Measurements from ENCODE around the gene PROSER3.

DNA sequence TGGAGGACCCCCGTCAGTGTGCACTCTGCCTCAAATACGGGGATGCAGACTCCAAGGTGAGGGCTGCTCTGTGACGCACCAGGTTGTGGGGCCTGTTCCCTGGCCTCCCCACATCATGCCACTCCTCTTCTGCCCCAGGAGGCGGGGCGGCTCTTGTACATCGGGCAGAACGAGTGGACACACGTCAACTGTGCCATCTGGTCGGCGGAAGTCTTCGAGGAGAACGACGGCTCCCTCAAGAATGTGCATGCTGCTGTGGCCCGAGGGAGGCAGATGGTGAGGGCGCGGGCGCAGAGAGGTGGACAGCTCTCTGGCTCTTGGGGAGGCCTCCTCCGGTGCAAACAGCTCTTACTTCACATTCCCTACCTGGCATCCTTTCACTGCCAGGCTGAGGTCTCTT is 29.0 kb upstream of the PROSER3 start:
- TF ChIP-seq ZNF24 (IDR thresholded peaks at IDR 0.05) (no peak), MYC (CRISPR knock-in tag; IDR thresholded peaks at IDR 0.05; ENCODE audit: borderline replicate concordance) (no peak), NFE2L2 (IDR thresholded peaks at IDR 0.05; ENCODE audit: low read length) (no peak), ELF1 (CRISPR knock-in tag; IDR thresholded peaks at IDR 0.05) (no peak), SETDB1 (CRISPR knock-in tag; IDR thresholded peaks at IDR 0.05; ENCODE audit: borderline replicate concordance) (no peak), ZNF318 (CRISPR knock-in tag; IDR thresholded peaks at IDR 0.05) (no peak), HOXA7 (CRISPR knock-in tag; IDR thresholded peaks at IDR 0.05) (no peak), CTCF (CRISPR knock-in tag; IDR thresholded peaks at IDR 0.05) (no peak)
- TF ChIP-seq, protein P1, sequence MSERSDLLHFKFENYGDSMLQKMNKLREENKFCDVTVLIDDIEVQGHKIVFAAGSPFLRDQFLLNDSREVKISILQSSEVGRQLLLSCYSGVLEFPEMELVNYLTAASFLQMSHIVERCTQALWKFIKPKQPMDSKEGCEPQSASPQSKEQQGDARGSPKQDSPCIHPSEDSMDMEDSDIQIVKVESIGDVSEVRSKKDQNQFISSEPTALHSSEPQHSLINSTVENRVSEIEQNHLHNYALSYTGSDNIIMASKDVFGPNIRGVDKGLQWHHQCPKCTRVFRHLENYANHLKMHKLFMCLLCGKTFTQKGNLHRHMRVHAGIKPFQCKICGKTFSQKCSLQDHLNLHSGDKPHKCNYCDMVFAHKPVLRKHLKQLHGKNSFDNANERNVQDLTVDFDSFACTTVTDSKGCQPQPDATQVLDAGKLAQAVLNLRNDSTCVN (CRISPR knock-in tag; IDR thresholded peaks at IDR 0.05; ENCODE audit: borderline replicate concordance): no peak
- TF ChIP-seq, protein P2, sequence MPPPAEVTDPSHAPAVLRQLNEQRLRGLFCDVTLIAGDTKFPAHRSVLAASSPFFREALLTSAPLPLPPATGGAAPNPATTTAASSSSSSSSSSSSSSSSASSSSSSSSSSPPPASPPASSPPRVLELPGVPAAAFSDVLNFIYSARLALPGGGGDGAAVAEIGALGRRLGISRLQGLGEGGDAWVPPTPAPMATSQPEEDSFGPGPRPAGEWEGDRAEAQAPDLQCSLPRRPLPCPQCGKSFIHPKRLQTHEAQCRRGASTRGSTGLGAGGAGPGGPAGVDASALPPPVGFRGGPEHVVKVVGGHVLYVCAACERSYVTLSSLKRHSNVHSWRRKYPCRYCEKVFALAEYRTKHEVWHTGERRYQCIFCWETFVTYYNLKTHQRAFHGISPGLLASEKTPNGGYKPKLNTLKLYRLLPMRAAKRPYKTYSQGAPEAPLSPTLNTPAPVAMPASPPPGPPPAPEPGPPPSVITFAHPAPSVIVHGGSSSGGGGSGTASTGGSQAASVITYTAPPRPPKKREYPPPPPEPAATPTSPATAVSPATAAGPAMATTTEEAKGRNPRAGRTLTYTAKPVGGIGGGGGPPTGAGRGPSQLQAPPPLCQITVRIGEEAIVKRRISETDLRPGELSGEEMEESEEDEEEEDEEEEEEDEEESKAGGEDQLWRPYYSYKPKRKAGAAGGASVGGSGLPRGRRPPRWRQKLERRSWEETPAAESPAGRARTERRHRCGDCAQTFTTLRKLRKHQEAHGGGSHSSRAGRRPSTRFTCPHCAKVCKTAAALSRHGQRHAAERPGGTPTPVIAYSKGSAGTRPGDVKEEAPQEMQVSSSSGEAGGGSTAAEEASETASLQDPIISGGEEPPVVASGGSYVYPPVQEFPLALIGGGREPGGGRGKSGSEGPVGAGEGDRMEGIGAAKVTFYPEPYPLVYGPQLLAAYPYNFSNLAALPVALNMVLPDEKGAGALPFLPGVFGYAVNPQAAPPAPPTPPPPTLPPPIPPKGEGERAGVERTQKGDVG (CRISPR knock-in tag; IDR thresholded peaks at IDR 0.05; ENCODE audit: borderline replicate concordance): no peak
- TF ChIP-seq, protein P3, sequence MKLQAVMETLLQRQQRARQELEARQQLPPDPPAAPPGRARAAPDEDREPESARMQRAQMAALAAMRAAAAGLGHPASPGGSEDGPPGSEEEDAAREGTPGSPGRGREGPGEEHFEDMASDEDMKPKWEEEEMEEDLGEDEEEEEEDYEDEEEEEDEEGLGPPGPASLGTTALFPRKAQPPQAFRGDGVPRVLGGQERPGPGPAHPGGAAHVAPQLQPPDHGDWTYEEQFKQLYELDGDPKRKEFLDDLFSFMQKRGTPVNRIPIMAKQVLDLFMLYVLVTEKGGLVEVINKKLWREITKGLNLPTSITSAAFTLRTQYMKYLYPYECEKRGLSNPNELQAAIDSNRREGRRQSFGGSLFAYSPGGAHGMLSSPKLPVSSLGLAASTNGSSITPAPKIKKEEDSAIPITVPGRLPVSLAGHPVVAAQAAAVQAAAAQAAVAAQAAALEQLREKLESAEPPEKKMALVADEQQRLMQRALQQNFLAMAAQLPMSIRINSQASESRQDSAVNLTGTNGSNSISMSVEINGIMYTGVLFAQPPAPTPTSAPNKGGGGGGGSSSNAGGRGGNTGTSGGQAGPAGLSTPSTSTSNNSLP (IDR thresholded peaks at IDR 0.05; ENCODE audit: low read depth, low read length): no peak

Measured in HepG2 (cell line).